HUES6 (cell line): ENCODE results near the gene MKLN1.

Source experiments
- H3K27ac ChIP-seq: 2 replicates; pipeline ENCODE4 v1.7.0; 2013; ENCODE audit warnings: low read depth, mild to moderate bottlenecking, low read length, inconsistent platforms
- H3K27me3 ChIP-seq: 2 replicates; pipeline ENCODE4 v1.6.1; 2013; ENCODE audit warnings: low read length; ENCODE audit not compliant: control insufficient read depth, insufficient read depth
- H3K36me3 ChIP-seq: 2 replicates; pipeline ENCODE4 v1.6.1; 2013; ENCODE audit warnings: low read length; ENCODE audit not compliant: control insufficient read depth, insufficient read depth
- H3K4me1 ChIP-seq: 2 replicates; pipeline ENCODE4 v1.6.1; 2013; ENCODE audit warnings: low read length; ENCODE audit not compliant: control insufficient read depth, insufficient read depth
- H3K4me3 ChIP-seq: 2 replicates; pipeline ENCODE4 v1.5.1; 2013; ENCODE audit warnings: low read depth, low read length
- H3K9ac ChIP-seq: one replicate; pipeline ENCODE4 v1.6.1; 2013; ENCODE audit warnings: mild to moderate bottlenecking, low read length
- H3K9me3 ChIP-seq: 2 replicates; pipeline ENCODE4 v1.6.1; 2013; ENCODE audit warnings: low read depth, low read length; ENCODE audit not compliant: control insufficient read depth, insufficient read depth

The MKLN1 gene

DNA sequence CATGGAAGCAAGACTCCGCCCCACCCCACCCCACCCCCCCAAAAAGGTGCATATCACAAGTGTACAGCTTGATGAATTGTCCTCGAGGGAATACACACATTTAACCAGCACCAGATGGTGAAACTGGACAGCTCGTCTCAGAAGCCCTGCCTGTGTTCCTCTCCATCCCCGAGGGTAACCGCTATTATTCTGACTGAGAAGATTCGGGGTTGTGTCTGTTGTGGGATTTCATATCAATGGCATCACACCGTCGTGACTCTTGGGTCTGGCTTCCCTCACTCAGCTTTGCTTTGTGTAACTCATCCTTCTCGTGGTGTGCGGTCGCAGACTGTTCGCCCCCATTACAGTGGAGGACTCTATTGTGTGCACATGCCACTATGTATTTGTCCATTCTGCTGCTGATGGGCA is 209.9 kb downstream of the MKLN1 start:
- H3K36me3 ChIP-seq, result peaks cover 88% of the 10 kb centered on the region
- no peaks in the 10 kb centered on the region for H3K9me3 ChIP-seq
- no peaks in the 10 kb centered on the region for H3K27me3 ChIP-seq
- peaks cover 67% of the 10 kb centered on the region for H3K4me1 ChIP-seq
- no peak overlapping the region for H3K4me3 ChIP-seq
- H3K27ac ChIP-seq, result no peak overlapping the region; the same call in 1 of the 2 replicates
- no peak overlapping the region for H3K9ac ChIP-seq

DNA sequence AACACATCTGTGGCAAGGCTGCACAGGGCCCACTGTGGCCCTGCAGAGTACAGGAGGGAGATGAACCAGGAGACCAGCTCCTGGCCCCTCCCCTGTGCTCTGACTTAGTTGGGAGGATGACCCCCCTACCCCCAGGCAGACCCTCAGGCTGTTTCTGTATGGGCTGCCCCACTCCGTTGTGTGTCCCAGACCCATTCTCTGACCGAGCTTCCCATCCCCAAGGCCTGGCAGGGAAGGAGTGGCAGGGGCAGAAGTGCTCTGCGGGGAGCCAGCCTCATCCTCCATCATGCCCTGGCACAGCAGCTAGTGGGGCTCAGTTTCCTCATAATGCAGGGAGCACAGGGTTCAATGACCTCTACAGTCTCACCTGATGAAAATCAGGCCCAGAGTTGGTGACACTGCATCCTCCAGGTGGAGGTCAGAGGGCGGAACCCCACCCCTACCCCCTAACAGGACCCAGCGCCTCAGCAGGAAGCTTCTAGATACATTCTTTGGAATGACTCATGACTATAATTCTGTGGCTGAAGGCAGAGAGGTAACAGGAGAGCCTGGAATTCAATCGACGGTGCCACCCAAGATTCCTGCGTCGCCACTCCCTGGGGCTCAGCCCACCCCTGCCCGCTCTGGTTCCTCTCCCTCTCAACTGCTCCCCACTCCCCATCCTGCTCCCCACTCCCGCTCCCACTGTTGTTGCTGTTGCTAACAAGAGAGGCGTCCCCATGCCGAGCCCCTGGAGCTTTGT is 210.6 kb downstream of the MKLN1 start:
- H3K4me3 ChIP-seq, result no peak overlapping the region

GRCh38 chr7:131538813-131539179 is 211.1 kb downstream of the MKLN1 start:
- no peaks in the 10 kb centered on the region for H3K9me3 ChIP-seq
- H3K36me3 ChIP-seq, result peaks cover 88% of the 10 kb centered on the region
- peak overlapping the region; percentile 7 for H3K9ac ChIP-seq
- H3K4me3 ChIP-seq, result no peak overlapping the region
- no peaks in the 10 kb centered on the region for H3K27me3 ChIP-seq
- H3K4me1 ChIP-seq, result peaks cover 64% of the 10 kb centered on the region
- H3K27ac ChIP-seq, result peak overlapping the region; percentile 46; the same call in 1 of the 2 replicates

More for the DNA sequence above, 210.6 kb downstream of the MKLN1 start:
- H3K36me3 ChIP-seq, result peaks cover 88% of the 10 kb centered on the region
- H3K27ac ChIP-seq, result peak overlapping the region; percentile 46; the same call in 1 of the 2 replicates
- H3K9ac ChIP-seq, result peak overlapping the region; percentile 7
- peaks cover 67% of the 10 kb centered on the region for H3K4me1 ChIP-seq
- no peaks in the 10 kb centered on the region for H3K9me3 ChIP-seq
- H3K27me3 ChIP-seq, result no peaks in the 10 kb centered on the region

DNA sequence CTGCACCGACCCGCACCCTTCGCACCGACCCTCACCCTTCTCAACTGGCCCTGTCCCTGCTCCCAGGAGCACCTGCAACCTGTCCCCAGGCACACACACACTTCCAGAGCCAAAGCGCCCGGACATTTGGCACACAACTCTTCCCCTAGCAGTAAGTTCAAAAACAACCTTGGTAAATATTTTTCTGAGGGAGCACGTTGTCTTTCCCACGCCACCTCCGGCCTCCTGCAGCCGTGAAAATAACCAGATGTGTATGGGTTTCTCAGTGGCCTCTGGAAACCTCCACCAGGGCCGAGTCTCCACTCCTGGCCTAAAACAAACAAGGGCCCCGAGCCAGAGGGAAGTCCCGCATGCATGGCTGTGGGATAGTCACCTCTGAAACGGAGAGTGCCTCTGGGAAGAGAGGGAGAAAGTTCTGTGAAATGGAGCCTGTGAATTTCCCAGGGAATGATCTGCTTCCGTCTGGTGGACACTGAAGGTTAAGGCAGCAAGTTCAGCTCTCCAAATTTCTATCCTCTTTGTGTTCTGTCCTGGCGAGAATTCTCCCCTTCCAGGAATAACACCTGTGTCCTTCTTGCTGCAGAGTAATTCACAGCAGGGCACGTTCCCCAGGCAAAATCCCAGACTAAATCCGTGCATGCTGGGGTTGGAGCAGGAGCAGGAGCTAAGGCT is 213.0 kb downstream of the MKLN1 start:
- 0 out of 2 replicates have a peak overlapping the region, but pooled peaks have one; percentile 4 for H3K4me3 ChIP-seq
- peaks cover 93% of the 10 kb centered on the region for H3K36me3 ChIP-seq
- no peaks in the 10 kb centered on the region for H3K27me3 ChIP-seq
- no peaks in the 10 kb centered on the region for H3K9me3 ChIP-seq
- H3K27ac ChIP-seq, result 0 out of 2 replicates have a peak overlapping the region, but pooled peaks have one; percentile 25
- no peak overlapping the region for H3K9ac ChIP-seq
- H3K4me1 ChIP-seq, result peaks cover 74% of the 10 kb centered on the region

GRCh38 chr7:131543298-131543697 is 215.6 kb downstream of the MKLN1 start:
- H3K9me3 ChIP-seq, result no peaks in the 10 kb centered on the region
- peaks cover 91% of the 10 kb centered on the region for H3K4me1 ChIP-seq
- no peaks in the 10 kb centered on the region for H3K27me3 ChIP-seq
- H3K9ac ChIP-seq, result no peak overlapping the region
- peaks cover 85% of the 10 kb centered on the region for H3K36me3 ChIP-seq
- no peak overlapping the region for H3K27ac ChIP-seq
- no peak overlapping the region for H3K4me3 ChIP-seq

- Histone ChIP-seq H3K4me3 (no peak overlapping the region), H3K36me3 (peaks cover 87% of the 10 kb centered on the region), H3K4me1 (peaks cover 91% of the 10 kb centered on the region), H3K9me3 (no peaks in the 10 kb centered on the region), H3K27me3 (no peaks in the 10 kb centered on the region), H3K9ac (no peak overlapping the region), H3K27ac (no peak overlapping the region)
These were observed 216.3 kb downstream of the MKLN1 start for GRCh38 chr7:131544021-131544420.

- H3K9ac ChIP-seq, result no peak overlapping the region
- peaks cover 91% of the 10 kb centered on the region for H3K4me1 ChIP-seq
- H3K36me3 ChIP-seq, result peaks cover 87% of the 10 kb centered on the region
- no peak overlapping the region for H3K27ac ChIP-seq
- no peak overlapping the region; the same call in 1 of the 2 replicates for H3K4me3 ChIP-seq
- no peaks in the 10 kb centered on the region for H3K27me3 ChIP-seq
- no peaks in the 10 kb centered on the region for H3K9me3 ChIP-seq
These were observed 217.0 kb downstream of the MKLN1 start for GRCh38 chr7:131544449-131545301.

DNA sequence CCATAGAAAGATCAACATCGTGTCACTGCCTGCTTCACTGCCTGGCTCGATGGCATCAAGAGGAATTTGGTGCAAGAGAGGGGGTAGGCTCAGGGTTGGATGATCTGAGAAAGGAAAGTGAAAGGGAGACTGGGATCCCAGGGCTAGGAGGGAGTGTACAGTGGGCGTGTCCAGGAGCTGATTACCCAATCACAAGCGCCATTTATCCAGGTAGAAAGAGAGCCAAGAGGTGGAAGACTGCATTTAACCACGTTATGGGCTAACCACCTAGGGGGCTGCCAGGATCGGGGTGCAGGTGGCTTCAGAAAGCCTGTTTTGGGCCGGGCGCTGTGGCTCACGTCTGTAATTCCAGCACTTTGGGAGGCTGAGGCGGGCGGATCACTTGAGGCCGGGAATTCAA is 218.4 kb downstream of the MKLN1 start:
- Histone ChIP-seq H3K27me3 (no peaks in the 10 kb centered on the region), H3K27ac (no peak overlapping the region), H3K4me3 (no peak overlapping the region), H3K4me1 (peaks cover 88% of the 10 kb centered on the region), H3K9ac (no peak overlapping the region), H3K9me3 (no peaks in the 10 kb centered on the region), H3K36me3 (peaks cover 86% of the 10 kb centered on the region)
